HL-60 (cell line): ENCODE measurements around the gene DNAH1.

Source experiments
- DNase-seq, 2 experiments: peaks; one replicate each; pipeline ENCODE4 v3.0.0-alpha.2; 2010 to 2020; ENCODE audit warnings: low read depth in 1 of 2, low spot score in 1 of 2
- H3K27ac ChIP-seq: fragments of 250-450 bp; sonication (Bioruptor Pico); replicated peaks from 2 replicates; pipeline ENCODE4 v1.5.1; 2020; ENCODE audit warnings: mild to moderate bottlenecking, moderate library complexity
- H3K27me3 ChIP-seq: fragments of 250-450 bp; sonication (Bioruptor Pico); 2 replicates; pipeline ENCODE4 v1.5.1; 2021; ENCODE audit warnings: mild to moderate bottlenecking, moderate library complexity; ENCODE audit not compliant: insufficient read depth, poor library complexity, severe bottlenecking
- H3K4me3 ChIP-seq: replicated peaks from 2 replicates; pipeline ENCODE4 v1.5.1; 2011; ENCODE audit warnings: mild to moderate bottlenecking, control low read depth, low read length; ENCODE audit not compliant: insufficient read depth
- GABPA ChIP-seq: IDR thresholded peaks from 2 replicates; pipeline ENCODE4 v1.6.1; 2012; ENCODE audit warnings: low read depth
- POLR2AphosphoS5 ChIP-seq: IDR thresholded peaks from 2 replicates; pipeline ENCODE4 v1.6.1; 2012; ENCODE audit warnings: low read depth
- SPI1 ChIP-seq: IDR thresholded peaks from 2 replicates; pipeline ENCODE4 v1.6.1; 2012; ENCODE audit warnings: low read depth, mild to moderate bottlenecking, borderline replicate concordance
- TF ChIP-seq, protein P1 (sequence below): IDR thresholded peaks from 2 replicates; pipeline ENCODE4 v1.6.1; 2012; ENCODE audit warnings: low read depth; ENCODE audit not compliant: insufficient replicate concordance
- TF ChIP-seq, protein P2 (sequence below): IDR thresholded peaks from one replicate; pipeline ENCODE4 v1.5.1; 2011; ENCODE audit warnings: low read length, control low read depth, inconsistent platforms; ENCODE audit not compliant: insufficient read depth

DNAH1 gene

DNA sequence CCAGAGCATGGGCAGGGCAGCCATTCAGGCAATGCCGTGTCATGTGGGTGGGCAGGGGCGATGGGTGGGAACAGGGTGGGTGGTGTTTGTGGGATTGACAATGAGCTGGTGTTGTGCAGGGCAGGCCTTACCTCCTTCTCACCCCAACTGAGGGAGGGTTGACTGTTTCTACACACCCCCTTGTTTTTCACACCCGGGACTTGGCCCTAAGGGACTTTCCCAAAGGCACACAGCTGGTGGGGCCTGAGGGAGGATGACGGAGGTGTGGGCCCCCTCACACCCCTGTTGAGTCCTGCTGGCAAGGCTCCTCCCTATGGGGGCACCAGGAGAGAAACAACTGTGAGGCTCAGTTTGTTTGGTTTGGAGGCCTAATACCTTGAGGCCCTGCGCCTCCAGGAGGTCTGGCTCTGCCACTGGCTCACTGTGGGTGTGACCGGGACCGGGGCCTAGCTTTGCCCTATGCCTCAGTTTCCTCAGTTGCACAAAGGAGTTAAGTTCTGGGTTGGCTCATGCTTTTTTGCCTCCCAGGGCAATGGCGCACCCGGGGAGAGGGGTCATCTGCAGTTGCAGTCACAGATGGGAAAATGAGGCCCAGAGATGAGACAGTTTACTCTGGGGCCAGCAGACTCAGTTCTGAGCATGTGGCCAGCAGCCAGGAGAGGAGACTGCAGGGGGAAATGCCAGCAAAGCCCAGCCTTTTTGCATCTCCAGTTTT lies 5.1 kb upstream of the DNAH1 start:
- Histone ChIP-seq H3K4me3 (no peak overlapping the region), H3K27me3 (no peaks in the 10 kb centered on the region), H3K27ac (no peak overlapping the region)
- DNase-seq, result no peak
- TF ChIP-seq, protein P1, sequence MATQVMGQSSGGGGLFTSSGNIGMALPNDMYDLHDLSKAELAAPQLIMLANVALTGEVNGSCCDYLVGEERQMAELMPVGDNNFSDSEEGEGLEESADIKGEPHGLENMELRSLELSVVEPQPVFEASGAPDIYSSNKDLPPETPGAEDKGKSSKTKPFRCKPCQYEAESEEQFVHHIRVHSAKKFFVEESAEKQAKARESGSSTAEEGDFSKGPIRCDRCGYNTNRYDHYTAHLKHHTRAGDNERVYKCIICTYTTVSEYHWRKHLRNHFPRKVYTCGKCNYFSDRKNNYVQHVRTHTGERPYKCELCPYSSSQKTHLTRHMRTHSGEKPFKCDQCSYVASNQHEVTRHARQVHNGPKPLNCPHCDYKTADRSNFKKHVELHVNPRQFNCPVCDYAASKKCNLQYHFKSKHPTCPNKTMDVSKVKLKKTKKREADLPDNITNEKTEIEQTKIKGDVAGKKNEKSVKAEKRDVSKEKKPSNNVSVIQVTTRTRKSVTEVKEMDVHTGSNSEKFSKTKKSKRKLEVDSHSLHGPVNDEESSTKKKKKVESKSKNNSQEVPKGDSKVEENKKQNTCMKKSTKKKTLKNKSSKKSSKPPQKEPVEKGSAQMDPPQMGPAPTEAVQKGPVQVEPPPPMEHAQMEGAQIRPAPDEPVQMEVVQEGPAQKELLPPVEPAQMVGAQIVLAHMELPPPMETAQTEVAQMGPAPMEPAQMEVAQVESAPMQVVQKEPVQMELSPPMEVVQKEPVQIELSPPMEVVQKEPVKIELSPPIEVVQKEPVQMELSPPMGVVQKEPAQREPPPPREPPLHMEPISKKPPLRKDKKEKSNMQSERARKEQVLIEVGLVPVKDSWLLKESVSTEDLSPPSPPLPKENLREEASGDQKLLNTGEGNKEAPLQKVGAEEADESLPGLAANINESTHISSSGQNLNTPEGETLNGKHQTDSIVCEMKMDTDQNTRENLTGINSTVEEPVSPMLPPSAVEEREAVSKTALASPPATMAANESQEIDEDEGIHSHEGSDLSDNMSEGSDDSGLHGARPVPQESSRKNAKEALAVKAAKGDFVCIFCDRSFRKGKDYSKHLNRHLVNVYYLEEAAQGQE, result no peak
- no peak for TF ChIP-seq GABPA
- TF ChIP-seq POLR2AphosphoS5, result no peak
- no peak for TF ChIP-seq SPI1
- TF ChIP-seq, protein P2, sequence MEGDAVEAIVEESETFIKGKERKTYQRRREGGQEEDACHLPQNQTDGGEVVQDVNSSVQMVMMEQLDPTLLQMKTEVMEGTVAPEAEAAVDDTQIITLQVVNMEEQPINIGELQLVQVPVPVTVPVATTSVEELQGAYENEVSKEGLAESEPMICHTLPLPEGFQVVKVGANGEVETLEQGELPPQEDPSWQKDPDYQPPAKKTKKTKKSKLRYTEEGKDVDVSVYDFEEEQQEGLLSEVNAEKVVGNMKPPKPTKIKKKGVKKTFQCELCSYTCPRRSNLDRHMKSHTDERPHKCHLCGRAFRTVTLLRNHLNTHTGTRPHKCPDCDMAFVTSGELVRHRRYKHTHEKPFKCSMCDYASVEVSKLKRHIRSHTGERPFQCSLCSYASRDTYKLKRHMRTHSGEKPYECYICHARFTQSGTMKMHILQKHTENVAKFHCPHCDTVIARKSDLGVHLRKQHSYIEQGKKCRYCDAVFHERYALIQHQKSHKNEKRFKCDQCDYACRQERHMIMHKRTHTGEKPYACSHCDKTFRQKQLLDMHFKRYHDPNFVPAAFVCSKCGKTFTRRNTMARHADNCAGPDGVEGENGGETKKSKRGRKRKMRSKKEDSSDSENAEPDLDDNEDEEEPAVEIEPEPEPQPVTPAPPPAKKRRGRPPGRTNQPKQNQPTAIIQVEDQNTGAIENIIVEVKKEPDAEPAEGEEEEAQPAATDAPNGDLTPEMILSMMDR, result no peak

DNA sequence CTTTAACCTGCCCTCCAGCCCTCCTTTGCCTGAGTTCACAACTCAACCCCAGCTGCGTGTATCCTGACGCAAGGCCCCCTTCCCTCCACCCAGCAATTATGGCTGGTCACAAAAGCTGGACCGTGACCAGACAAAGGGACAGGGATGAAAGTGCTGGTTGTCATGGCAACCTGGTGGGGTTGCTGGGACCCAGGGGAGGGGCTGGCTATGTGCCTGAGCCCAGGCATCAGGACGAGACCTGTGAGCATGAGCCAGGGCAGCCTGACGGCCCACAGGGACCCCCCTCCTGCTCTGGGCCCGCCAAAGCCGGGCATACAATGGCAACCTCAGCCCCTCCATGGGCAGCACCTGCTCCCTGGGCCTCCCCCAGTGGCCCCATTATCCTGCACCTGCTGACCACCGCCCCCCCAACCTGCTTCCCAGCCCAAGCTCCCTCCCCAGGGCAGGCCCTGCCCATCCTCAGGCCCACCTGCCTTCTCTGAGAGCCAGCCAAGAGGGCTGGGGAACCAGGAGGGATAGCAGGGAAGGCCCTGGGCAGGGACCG lies 4.5 kb upstream of the DNAH1 start:
- H3K27ac ChIP-seq, result no peak overlapping the region
- H3K4me3 ChIP-seq, result no peak overlapping the region

DNA sequence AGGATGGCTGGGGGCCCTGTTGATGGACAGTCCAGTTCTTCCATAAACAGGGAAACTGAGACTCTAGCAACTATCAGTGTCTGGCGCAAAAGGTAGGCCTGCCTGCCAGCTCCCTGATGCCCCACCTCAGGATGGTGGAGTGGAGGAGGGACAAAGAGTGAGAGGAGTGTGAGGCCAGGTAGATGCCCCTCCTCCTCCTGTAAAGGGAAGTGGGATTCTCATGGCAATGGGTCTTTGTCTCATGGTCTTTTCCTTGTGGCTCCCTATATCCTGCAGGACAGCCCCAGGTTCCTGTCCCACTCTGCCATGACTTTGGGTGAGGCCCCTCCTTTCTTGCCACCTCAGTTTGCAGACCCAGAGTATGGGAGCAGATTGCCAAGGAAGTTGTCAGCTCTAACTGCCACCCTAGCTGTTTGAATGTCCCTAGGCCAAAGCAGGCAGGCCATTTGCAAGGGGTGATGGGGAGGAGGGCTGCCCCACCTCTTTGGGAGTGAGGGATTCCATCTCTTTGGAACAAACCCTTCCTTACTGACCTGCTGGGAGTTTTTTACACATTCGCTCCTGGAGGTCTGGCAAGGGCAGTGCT lies 2.8 kb upstream of the DNAH1 start:
- no peak for TF ChIP-seq POLR2AphosphoS5
- TF ChIP-seq, protein P2, result no peak
- TF ChIP-seq, protein P1, result no peak
- no peak for TF ChIP-seq GABPA
- TF ChIP-seq SPI1, result no peak
- H3K27ac ChIP-seq, result no peak overlapping the region
- no peak overlapping the region for H3K4me3 ChIP-seq

More for the DNA sequence above, 4.5 kb upstream of the DNAH1 start:
- no peak for DNase-seq
- H3K27me3 ChIP-seq, result no peaks in the 10 kb centered on the region
- no peak for TF ChIP-seq GABPA

DNA sequence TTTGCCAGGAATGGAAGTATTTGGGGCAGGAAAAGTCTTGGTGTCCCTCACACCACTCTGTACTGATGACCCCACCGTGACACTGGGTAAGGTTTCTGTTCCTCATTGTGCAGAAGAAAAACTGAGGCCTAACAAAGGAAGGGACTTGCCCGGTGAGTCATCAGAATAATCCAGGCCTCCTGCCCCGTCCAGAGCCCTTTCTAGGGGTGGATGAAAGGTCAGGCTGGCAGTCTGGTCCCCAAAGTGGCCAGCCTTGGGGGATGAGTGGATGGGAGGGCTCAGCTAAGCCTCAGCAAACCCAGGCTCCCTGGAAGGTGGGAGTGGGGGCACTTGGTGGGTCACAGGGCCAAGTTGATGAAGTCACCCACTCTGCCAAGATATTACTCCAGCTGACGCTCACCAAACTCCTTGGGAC lies 2.3 kb upstream of the DNAH1 start:
- H3K27ac ChIP-seq, result no peak overlapping the region
- no peak overlapping the region for H3K4me3 ChIP-seq
- peak in 1 of 2 experiments; percentile 56 for DNase-seq
- H3K27me3 ChIP-seq, result no peaks in the 10 kb centered on the region
- TF ChIP-seq GABPA (no peak), POLR2AphosphoS5 (no peak), SPI1 (no peak)
- TF ChIP-seq, protein P1, result no peak
- TF ChIP-seq, protein P2, result no peak

More for the DNA sequence above, 2.8 kb upstream of the DNAH1 start:
- no peak for DNase-seq
- H3K27me3 ChIP-seq, result no peaks in the 10 kb centered on the region
